Uterus (tissue), 2 donors: ENCODE results near the gene CACNA1E.

ENCODE experiments used
- POLR2A ChIP-seq, 2 donors: fragments of 450-650 bp; IDR thresholded peaks; one replicate each; pipeline ENCODE4 v1.6.1; 2016; ENCODE audit warnings: antibody characterized with exemption in 2 of 2, mild to moderate bottlenecking in 1 of 2, moderate library complexity in 1 of 2
- TF ChIP-seq, protein P1 (sequence below), 4 experiments: fragments of 200-600 bp in 2 of 4; fragments of 450-650 bp in 2 of 4; sonication (generic) in 2 of 4; IDR thresholded peaks; one replicate each; pipeline ENCODE4 v1.5.1; 2016 to 2019; ENCODE audit warnings: antibody characterized with exemption in 4 of 4, mild to moderate bottlenecking in 2 of 4, moderate library complexity in 1 of 4

DNA sequence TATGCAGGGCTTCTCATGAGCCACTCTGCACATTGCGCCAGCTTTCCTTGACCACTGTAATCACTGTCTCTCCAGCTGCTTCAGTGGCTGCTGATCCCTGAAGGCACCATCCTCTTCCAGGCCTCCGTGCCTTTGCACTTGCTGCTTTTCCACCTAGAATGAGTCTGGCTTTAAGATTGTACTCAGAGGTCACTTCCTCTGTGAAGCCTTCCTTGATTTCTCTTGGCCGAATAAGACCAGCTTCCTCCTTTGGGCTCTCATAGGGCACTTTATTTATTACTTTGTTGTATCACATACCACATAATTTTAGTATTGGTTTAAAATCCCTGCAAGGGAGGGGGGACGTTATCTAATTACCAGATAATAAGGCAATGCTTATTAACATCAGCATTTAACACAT lies 10.6 kb downstream of the CACNA1E start:
- no peak for TF ChIP-seq POLR2A (IDR thresholded peaks at IDR 0.05)
- TF ChIP-seq, protein P1, sequence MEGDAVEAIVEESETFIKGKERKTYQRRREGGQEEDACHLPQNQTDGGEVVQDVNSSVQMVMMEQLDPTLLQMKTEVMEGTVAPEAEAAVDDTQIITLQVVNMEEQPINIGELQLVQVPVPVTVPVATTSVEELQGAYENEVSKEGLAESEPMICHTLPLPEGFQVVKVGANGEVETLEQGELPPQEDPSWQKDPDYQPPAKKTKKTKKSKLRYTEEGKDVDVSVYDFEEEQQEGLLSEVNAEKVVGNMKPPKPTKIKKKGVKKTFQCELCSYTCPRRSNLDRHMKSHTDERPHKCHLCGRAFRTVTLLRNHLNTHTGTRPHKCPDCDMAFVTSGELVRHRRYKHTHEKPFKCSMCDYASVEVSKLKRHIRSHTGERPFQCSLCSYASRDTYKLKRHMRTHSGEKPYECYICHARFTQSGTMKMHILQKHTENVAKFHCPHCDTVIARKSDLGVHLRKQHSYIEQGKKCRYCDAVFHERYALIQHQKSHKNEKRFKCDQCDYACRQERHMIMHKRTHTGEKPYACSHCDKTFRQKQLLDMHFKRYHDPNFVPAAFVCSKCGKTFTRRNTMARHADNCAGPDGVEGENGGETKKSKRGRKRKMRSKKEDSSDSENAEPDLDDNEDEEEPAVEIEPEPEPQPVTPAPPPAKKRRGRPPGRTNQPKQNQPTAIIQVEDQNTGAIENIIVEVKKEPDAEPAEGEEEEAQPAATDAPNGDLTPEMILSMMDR (IDR thresholded peaks at IDR 0.05), result no peak
